Measurements from ENCODE around the gene GRM1.
A peak's percentile ranks its signal among the peaks of the same experiment; 100 is the strongest.

GRM1 gene

GRCh38 chr6:146282837-146283236 is 254.0 kb downstream of the GRM1 start:
- Histone ChIP-seq H3K4me3 (ENCODE audit: low read depth, low read length) (no peak overlapping the region), H3K36me3 (ENCODE audit: control insufficient read depth in 2 of 2, insufficient read depth in 1 of 2, low read length in 2 of 2) (no peaks in the 10 kb centered on the region), H3K9me3 (ENCODE audit: control insufficient read depth, insufficient read depth, low read depth, low read length) (no peaks in the 10 kb centered on the region), H3K4me1 (ENCODE audit: control insufficient read depth, insufficient read depth, low read length) (no peaks in the 10 kb centered on the region), H3K27ac (ENCODE audit: extremely low read depth, low read depth, low read length) (no peak overlapping the region)
- CTCF ChIA-PET, result interaction anchor here (1.0 kb wide), 1 partner anchor 111 kb away, joined by 3 read pairs; no protein-coding TSS in a partner anchor
- TF ChIP-seq ZNF169 (tag by site-specific recombination; IDR thresholded peaks at IDR 0.05), result no peak
- POLR2A ChIA-PET, result no interaction called here

DNA sequence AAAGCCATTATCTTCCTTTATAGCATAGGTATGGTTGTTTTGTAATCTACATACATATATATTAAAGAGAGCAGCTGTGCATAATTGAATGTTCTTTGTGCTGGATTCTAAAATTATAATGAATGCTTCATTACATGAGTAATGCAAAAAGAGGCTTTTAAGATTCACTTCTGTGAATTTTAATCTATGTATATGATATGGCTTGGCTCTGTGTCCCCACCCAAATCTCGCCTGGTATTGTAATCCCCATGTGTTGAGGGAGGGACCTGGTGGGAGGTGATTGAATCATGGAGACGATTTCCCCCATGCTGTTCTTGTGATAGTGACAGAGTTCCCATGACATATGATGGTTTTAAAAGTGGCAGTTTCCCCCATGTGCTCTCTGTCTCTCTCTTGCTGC is 255.4 kb downstream of the GRM1 start:
- Histone ChIP-seq H3K27ac (ENCODE audit: extremely low read depth, low read depth, low read length) (no peak overlapping the region), H3K4me3 (ENCODE audit: low read depth, low read length) (no peak overlapping the region), H3K4me1 (ENCODE audit: control insufficient read depth, insufficient read depth, low read length) (no peaks in the 10 kb centered on the region), H3K9me3 (ENCODE audit: control insufficient read depth, insufficient read depth, low read depth, low read length) (no peaks in the 10 kb centered on the region), H3K36me3 (ENCODE audit: control insufficient read depth in 2 of 2, insufficient read depth in 1 of 2, low read length in 2 of 2) (no peaks in the 10 kb centered on the region)
- ChIA-PET POLR2A (no interaction called here), CTCF (no interaction called here)
- no peak for TF ChIP-seq ZNF26 (tag by site-specific recombination; IDR thresholded peaks at IDR 0.05)
- no peak for TF ChIP-seq ZNF19 (tag by site-specific recombination; IDR thresholded peaks at IDR 0.05; ENCODE audit: low read depth)
- no peak for TF ChIP-seq MYNN (tag by site-specific recombination; IDR thresholded peaks at IDR 0.05; ENCODE audit: borderline replicate concordance)
- no peak for TF ChIP-seq HIC1 (tag by site-specific recombination; IDR thresholded peaks at IDR 0.05)
- TF ChIP-seq SETDB1 (IDR thresholded peaks at IDR 0.05; ENCODE audit: insufficient read length, low read length), result peak; percentile 62
- TF ChIP-seq, protein P1, sequence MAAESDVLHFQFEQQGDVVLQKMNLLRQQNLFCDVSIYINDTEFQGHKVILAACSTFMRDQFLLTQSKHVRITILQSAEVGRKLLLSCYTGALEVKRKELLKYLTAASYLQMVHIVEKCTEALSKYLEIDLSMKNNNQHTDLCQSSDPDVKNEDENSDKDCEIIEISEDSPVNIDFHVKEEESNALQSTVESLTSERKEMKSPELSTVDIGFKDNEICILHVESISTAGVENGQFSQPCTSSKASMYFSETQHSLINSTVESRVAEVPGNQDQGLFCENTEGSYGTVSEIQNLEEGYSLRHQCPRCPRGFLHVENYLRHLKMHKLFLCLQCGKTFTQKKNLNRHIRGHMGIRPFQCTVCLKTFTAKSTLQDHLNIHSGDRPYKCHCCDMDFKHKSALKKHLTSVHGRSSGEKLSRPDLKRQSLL (tag by site-specific recombination; IDR thresholded peaks at IDR 0.05), result no peak
- TF ChIP-seq ZNF530 (tag by site-specific recombination; IDR thresholded peaks at IDR 0.05; ENCODE audit: low read depth), result no peak

DNA sequence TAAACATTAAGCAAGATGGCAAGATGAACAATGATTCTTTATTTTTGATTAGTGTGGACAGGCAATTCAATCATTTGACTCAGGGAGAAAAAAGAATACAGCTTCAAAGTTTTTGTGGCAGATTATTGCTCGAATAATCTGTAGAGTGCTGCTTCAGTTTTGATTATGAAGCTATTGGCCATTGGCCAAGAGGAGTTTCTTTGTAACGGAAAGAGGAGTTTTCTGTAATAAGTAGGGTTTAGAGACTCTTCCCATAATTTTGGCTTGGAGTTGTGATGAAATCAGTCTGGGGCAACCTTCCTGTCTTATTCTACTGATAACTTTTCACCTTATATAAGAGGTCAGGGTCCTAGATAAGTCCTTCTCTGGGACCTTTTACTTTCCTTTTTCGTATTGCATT is 258.1 kb downstream of the GRM1 start:
- Histone ChIP-seq H3K27ac (ENCODE audit: extremely low read depth, low read depth, low read length) (no peak overlapping the region), H3K9me3 (ENCODE audit: control insufficient read depth, insufficient read depth, low read depth, low read length) (no peaks in the 10 kb centered on the region), H3K4me1 (ENCODE audit: control insufficient read depth, insufficient read depth, low read length) (no peaks in the 10 kb centered on the region), H3K4me3 (ENCODE audit: low read depth, low read length) (no peak overlapping the region), H3K36me3 (ENCODE audit: control insufficient read depth in 2 of 2, insufficient read depth in 1 of 2, low read length in 2 of 2) (no peaks in the 10 kb centered on the region)
- TF ChIP-seq ZNF623 (tag by site-specific recombination; IDR thresholded peaks at IDR 0.05), result no peak
- TF ChIP-seq, protein P2, sequence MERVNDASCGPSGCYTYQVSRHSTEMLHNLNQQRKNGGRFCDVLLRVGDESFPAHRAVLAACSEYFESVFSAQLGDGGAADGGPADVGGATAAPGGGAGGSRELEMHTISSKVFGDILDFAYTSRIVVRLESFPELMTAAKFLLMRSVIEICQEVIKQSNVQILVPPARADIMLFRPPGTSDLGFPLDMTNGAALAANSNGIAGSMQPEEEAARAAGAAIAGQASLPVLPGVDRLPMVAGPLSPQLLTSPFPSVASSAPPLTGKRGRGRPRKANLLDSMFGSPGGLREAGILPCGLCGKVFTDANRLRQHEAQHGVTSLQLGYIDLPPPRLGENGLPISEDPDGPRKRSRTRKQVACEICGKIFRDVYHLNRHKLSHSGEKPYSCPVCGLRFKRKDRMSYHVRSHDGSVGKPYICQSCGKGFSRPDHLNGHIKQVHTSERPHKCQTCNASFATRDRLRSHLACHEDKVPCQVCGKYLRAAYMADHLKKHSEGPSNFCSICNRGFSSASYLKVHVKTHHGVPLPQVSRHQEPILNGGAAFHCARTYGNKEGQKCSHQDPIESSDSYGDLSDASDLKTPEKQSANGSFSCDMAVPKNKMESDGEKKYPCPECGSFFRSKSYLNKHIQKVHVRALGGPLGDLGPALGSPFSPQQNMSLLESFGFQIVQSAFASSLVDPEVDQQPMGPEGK (tag by site-specific recombination; IDR thresholded peaks at IDR 0.05), result no peak
- TF ChIP-seq ZNF561 (tag by site-specific recombination; IDR thresholded peaks at IDR 0.05; ENCODE audit: borderline replicate concordance), result no peak
- no peak for TF ChIP-seq HOXC10 (CRISPR knock-in tag; IDR thresholded peaks at IDR 0.05)
- no peak for TF ChIP-seq ZIC2 (tag by site-specific recombination; IDR thresholded peaks at IDR 0.05)
- no peak for TF ChIP-seq ZNF549 (tag by site-specific recombination; IDR thresholded peaks at IDR 0.05)
- ChIA-PET CTCF (interaction anchor here (0.7 to 0.9 kb wide), 2 partner anchors 412 to 1926 kb away, joined by 3 read pairs; no protein-coding TSS in a partner anchor), POLR2A (no interaction called here)

All from HEK293 (cell line).